HG03442 (cell line): Measurements from ENCODE around the gene MTIF3.

Source experiments
- ATAC-seq: cut with Tn5 transposase; IDR thresholded peaks from one replicate; pipeline ENCODE4 v1.9.1; 2021; ENCODE audit warnings: mild to moderate bottlenecking, moderate library complexity; ENCODE audit not compliant: unreplicated experiment

The MTIF3 gene

DNA sequence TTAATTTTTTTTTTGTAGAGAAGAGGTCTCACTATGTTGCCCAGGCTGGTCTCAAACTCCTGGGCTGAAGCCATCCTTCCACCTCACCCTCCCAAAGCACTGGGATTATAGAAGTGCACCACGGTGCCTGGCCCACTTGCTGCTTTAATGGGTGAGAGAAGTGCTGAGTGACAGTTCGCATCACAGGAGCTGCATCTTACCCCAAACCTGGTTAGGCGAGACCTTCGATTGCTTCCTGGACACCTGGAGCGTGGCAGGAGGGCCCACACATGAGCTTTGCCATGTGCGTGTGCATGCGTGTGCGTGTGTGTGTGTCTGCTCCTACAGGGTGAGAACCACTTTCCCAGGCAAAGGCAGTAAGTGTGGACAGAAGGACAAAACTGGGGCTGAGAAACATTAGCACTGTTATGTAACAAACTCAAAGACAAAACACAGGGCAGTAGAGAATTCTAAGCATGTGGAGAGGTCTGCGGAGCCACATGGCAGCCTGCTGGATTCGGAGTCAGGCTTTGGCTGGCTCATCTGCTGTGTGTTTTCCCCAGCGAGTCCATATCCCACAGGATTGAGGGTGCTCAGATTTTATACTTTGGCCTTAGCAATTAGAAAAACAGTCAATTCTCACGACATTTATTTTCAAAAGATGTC lies 11.7 kb upstream of the MTIF3 start:
- no peak for ATAC-seq

- no peak for ATAC-seq
These were observed 5.0 kb upstream of the MTIF3 start for GRCh38 chr13:27455331-27455855.

GRCh38 chr13:27450921-27451471 lies 632 bp upstream of the MTIF3 start:
- no peak for ATAC-seq

GRCh38 chr13:27449081-27449603 lies 1.2 kb downstream of the MTIF3 start:
- no peak for ATAC-seq

- ATAC-seq = no peak
These were observed 2.1 kb downstream of the MTIF3 start for GRCh38 chr13:27448308-27448707.

DNA sequence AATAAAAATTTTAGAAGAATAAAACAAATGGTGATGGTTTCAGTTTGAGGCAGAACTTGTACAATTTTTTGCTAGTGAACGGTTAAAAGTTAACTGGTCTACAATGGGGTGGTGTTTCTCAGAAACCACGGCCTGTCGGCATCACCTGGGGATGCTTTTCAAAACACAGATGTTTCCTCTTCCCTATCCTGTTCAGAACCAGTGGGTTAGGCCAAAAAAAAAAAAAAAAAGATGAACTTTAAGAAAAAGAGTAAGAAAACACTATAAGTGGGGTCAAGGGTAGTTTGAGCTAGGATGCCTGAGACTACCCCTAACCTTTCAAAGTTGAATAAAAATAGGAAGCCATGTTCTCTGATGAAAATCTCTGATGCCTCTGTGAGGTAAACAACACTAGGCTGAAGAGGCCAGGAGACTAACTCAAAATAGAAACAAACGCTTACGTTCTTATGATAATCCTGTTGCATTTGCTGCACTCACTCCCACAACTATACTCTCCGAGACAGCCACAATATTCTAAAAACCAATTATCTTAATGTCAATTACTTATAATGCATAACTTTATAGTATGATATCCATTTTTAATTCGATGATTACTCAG lies 3.3 kb downstream of the MTIF3 start:
- ATAC-seq = no peak

GRCh38 chr13:27442797-27443196 lies 7.6 kb downstream of the MTIF3 start:
- no peak for ATAC-seq

GRCh38 chr13:27442071-27442647 lies 8.2 kb downstream of the MTIF3 start:
- ATAC-seq = no peak

DNA sequence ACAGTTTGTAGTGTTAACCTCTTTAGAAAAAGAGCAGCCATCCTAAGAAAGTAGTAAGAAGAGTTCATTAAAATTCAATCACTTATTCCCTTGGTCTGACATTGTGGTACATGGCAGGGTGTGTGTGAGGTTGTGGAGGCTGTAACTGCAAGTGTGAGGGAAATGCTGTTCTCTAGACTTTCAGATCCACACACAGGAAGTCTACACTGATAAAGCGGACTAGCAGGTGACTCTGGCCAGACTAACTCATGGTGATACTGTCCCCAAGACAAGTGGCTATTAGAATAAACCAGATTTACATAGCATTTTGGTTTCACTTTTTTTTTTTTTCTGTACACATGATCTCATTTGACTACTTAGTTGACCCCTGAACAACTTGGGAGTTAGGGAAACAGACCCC lies 10.0 kb downstream of the MTIF3 start:
- no peak for ATAC-seq

DNA sequence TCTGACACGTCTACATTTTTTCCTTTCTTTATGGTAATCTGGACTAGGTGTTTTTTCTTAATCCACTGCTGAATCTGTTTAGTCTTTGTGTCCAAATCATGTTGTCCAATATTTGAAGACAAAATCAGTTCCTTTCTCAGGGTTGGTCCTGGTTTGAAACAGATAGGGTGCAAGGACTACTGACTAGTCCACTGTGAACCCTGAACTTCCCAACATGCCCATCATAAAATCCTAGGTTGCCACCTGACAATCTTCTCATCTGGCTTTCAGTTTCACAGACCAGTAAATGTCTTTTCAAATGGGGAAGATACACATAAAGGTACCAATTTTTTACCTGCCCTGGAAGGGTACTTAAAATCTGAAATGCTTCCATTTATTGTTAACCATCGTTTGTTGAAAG lies 13.2 kb downstream of the MTIF3 start:
- ATAC-seq = no peak

- no peak for ATAC-seq
These were observed 17.7 kb downstream of the MTIF3 start for GRCh38 chr13:27432611-27433210.

GRCh38 chr13:27432180-27432579 lies 18.2 kb downstream of the MTIF3 start:
- no peak for ATAC-seq

GRCh38 chr13:27428160-27428559 lies 22.2 kb downstream of the MTIF3 start:
- ATAC-seq = no peak

DNA sequence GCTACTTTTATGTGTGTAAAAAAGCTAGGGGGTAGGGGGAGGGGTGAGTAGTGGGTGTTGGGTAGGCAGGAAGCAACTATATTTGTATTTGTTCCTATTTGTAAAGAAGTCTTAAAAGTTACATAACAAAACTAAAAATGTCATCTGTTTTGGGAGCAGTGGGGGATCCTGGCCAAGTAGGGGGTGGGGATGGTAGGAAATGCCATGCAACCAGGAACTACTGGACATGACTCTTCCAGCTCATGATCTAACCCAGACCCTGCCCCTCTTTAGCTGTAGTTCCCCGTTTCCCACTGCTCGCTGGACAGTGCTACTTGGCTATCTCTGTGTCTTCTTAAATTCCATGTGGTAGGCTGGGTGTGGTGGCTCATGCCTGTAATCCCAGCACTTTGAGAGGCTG lies 22.7 kb downstream of the MTIF3 start:
- ATAC-seq = no peak

DNA sequence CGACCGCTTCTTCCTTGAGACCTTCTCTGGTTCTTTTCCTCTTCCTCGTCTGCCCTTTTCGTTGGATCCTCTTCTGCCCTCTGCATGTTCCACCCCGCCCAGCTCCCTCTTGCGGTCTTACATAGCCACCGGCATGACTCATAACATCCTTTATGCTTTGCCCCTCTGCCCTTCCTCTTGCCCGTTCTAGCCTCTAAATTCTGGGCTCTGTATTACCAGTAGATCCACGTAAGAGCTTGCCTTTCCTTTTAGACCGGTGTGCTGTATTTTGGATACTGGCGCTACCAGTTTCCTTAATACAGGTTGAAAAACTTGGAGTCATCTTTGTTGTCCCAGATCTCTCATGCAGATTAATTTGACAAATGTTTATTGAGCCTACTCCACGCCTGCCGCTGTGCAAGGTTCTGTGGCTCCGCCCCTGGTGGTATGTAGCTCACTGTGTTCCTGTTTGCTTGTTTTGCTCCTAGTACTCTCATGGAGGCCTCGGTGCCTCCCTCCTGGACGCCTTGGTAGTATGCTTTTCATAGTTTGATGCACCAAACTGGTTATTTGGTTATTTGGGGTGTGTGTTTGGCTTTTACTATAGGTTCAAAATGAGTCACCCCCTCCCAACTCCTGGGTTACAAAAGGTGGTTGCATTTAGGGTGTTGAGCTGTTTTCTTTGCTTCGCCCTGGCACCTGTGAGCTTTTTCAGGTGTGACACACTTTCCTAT lies 24.3 kb downstream of the MTIF3 start:
- ATAC-seq = peak; percentile 61

GRCh38 chr13:27425158-27425917 lies 25.0 kb downstream of the MTIF3 start:
- ATAC-seq = no peak

DNA sequence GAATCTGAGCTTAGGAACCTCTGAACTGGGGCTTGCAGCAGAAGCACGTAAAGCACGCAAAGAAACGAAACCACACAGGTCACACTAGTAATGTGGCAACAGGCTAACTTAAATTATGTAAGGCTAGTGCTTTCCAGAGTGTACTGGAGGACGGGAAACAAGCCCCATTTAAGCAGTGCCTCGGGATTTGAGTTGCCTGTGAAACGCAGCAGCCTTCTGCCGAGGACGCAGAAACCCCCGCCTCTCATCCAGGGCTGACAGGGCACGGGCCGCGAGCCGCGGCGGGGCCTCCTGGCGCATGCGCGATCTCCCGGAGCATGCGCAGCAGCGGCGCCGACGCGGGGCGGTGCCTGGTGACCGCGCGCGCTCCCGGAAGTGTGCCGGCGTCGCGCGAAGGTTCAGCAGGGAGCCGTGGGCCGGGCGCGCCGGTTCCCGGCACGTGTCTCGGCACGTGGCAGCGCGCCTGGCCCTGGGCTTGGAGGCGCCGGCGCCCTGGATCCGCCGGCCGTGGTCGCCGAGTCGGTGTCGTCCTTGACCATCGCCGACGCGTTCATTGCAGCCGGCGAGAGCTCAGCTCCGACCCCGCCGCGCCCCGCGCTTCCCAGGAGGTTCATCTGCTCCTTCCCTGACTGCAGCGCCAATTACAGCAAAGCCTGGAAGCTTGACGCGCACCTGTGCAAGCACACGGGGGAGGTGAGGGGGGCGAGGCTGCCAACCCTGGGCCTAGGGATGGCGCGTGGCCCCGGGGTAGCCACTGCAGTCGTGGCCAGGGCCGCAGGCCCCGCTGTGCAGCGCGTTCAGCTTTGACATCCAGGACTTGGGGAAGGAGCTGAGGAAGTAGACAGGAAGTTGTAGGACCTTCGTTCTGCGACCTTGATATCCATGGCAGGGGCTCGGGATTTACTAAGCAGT lies 25.9 kb downstream of the MTIF3 start, which contains the start of gene GTF3A:
Gene GTF3A, plus strand, starts transcription at position 374 of the 912 bp plus-strand sequence.
- peak; percentile 67 for ATAC-seq

DNA sequence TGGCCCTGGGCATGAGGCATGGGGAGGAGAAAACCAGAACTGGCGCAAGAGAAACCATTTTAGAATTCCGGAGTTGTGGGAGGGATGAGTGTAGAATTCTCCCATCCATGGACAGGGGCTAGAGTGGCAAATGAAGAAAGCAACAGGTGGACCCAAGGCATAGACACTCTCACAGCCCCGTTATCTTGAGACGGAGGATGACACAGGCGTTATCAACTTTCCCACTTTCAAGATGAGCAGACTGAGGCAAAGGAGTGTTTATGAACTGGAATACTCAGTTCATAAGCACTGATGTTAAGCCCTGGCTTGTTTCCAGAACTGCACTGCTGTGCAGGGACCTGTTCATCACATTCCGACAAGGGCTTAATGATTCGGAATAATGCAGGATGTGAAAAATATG lies 27.0 kb downstream of the MTIF3 start:
- ATAC-seq = no peak
